ENCODE data around the gene SNPH. TPM values are rescaled to one million over a fixed set of nuclear protein-coding genes. Genes with fewer than 3 reads are reported as not detected.
A peak's percentile ranks its signal among the peaks of the same experiment; 100 is the strongest.

The SNPH gene
- total and polyA plus RNA-seq, 5 donors from 2014 or later = 0.97 to 7.5 (median 3.5) TPM

DNA sequence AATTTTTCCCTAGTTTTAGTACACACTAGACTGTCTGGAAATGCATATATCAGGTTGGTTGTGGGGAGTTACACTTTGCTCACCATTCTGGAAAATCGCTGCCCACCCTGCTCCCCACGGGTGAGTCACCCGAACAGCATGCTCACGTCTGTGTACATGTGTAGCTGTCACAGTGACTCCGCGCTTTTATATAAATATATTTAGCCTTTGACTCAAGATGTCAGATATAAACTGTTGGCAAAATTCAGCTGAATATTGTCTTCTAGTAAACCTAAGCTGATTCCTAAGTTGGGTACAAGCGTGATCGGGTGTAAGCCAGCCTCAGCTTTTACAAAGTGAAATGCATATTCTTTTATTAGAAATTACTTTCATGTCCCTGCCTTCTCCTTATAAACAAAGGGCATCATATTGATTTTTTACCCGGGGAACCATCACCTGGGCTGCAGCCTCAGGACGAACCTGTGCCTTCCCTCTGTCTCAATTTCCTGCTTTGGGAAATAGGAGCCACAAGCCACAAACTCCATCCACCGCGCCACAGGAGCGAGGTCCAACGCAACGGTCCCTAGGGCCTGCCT, 58.6 kb downstream of the SNPH start:
- H3K27me3 ChIP-seq (ENCODE audit: control insufficient read depth, insufficient read depth, low read length) = no peaks in the 10 kb centered on the region
- H3K9me3 ChIP-seq (ENCODE audit: control insufficient read depth in 2 of 2, low read length in 2 of 2) = no peaks in the 10 kb centered on the region
- H3K36me3 ChIP-seq (ENCODE audit: control insufficient read depth, insufficient read depth, low read length) = no peaks in the 10 kb centered on the region
- H3K4me3 ChIP-seq (ENCODE audit: low read depth, low read length) = peak overlapping the region; percentile 70
- H3K9me3 Mint-ChIP-seq = peaks cover 0 to 2% (median 0%) of the 10 kb centered on the region in 7 donors
- peaks cover 7 to 17% (median 10%) of the 10 kb centered on the region in 4 donors for H3K4me1 Mint-ChIP-seq
- H3K4me3 Mint-ChIP-seq = no peak overlapping the region
- H3K27me3 Mint-ChIP-seq = no peaks in the 10 kb centered on the region
- peaks cover 5% of the 10 kb centered on the region for H3K36me3 Mint-ChIP-seq
- DNase-seq (peak in 1 of 3 donors; percentile 30), ATAC-seq (ENCODE audit: low read depth in 2 of 2) (no peak)
- H3K4me1 ChIP-seq (ENCODE audit: control insufficient read depth, insufficient read depth, low read length, poor library complexity, severe bottlenecking) = peaks cover 31% of the 10 kb centered on the region
- H3K27ac Mint-ChIP-seq = peak overlapping the region in 1 of 3 donors; percentile 28
- peak overlapping the region; percentile 95 for H3K27ac ChIP-seq (ENCODE audit: insufficient read depth, low read length, poor library complexity, severe bottlenecking)

DNA sequence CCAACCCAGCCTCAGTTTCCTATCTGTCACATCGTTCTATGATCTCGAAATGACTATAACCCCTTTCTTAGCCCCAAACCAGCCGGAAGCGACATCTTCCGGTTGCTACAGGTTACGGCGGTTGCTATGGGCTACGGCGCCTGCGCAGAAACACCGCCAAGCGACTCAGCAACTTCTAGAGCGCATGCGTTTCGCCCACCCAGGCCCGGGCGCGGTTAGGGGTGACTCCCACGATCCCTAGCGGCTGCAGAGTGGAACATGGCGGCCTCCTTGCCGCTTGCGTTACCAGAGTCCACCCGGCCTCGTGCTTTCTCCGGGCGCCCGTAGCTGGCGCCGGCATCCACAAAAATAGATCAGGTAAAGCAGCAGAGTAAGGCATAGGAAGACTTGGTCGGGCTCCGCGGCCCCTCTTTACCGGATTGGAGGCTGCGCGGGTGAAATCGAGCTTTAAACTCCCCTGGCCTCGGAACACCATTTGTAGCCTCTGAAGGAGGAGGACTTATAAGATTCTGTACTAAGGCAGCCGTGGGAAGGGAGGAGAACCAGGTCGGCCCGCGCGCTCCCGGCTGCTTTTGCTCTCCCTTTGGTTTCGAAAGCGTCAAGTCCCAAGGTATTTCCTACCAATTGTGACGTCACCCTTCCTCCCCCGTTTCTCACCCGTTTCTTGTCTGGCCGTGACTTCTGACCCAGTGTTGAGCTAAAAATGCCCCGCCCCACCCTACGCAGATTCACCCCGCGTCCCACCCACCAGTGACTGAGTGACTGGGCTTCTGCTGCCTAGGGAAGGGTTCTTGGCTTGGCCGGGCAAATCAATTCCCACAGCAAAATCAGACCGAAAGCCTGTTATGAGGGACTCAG, 59.3 kb downstream of the SNPH start:
- ATAC-seq (ENCODE audit: low read depth in 2 of 2) (peak; percentile 88 to 89), DNase-seq (peak; percentile 98 to 99 (median 99))
- Histone ChIP-seq H3K36me3 (ENCODE audit: control insufficient read depth, insufficient read depth, low read length) (no peaks in the 10 kb centered on the region), H3K4me1 (ENCODE audit: control insufficient read depth, insufficient read depth, low read length, poor library complexity, severe bottlenecking) (peaks cover 31% of the 10 kb centered on the region), H3K27ac (ENCODE audit: insufficient read depth, low read length, poor library complexity, severe bottlenecking) (peak overlapping the region; percentile 95), H3K27me3 (ENCODE audit: control insufficient read depth, insufficient read depth, low read length) (no peaks in the 10 kb centered on the region), H3K9me3 (ENCODE audit: control insufficient read depth in 2 of 2, low read length in 2 of 2) (no peaks in the 10 kb centered on the region), H3K4me3 (ENCODE audit: low read depth, low read length) (peak overlapping the region; percentile 78)
- Mint-ChIP-seq H3K4me1 (peaks cover 13 to 21% (median 17%) of the 10 kb centered on the region in 4 donors), H3K36me3 (peaks cover 5% of the 10 kb centered on the region), H3K4me3 (no peak overlapping the region), H3K9me3 (peaks cover 0 to 2% (median 0%) of the 10 kb centered on the region in 7 donors), H3K27ac (no peak overlapping the region), H3K27me3 (no peaks in the 10 kb centered on the region)

DNA sequence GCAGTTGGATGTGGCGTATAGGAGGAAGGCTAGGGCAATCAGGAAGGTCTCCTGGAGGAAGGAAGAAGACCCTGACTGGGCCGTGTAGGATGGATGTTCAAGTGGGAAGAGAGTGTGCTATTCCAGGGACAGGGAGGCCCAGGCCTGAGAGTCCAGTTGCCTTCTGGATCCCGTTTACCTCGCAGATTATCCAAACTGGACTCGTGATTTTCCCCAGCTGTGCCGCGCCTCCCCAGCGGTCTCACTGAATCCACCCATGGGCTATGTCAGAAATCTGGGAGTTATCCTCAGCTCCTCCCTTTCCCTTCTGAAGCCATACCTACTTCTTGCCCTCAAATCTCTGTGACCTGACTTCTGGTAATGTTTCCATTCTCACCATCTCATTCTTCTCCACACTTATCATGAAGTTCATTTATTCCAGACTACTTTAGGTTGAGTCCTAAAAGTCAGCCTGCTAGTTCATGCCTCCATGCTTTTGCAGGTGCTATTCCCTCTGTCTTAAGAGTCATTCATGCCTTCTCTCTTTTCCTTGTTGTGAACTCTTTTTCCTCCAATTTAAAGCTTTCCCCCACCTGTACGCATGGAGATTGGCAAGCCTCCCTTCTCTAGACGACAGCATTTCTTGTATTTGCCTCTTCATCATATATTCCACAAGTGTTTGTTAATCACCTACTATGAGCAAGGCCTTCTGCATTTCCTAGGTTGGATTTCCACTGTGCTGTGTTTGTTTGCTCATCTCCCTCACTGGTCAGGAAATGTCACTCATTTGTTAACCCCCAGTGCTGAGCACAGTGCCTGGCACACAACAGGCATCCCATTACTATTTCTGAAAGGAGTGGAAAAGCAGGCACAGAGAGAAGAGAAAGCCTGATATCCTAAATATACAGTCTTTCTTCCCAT, 60.2 kb downstream of the SNPH start:
- Histone ChIP-seq H3K27ac (ENCODE audit: insufficient read depth, low read length, poor library complexity, severe bottlenecking) (peak overlapping the region; percentile 95), H3K4me1 (ENCODE audit: control insufficient read depth, insufficient read depth, low read length, poor library complexity, severe bottlenecking) (peaks cover 31% of the 10 kb centered on the region), H3K9me3 (ENCODE audit: control insufficient read depth in 2 of 2, low read length in 2 of 2) (no peaks in the 10 kb centered on the region), H3K4me3 (ENCODE audit: low read depth, low read length) (peak overlapping the region; percentile 78), H3K36me3 (ENCODE audit: control insufficient read depth, insufficient read depth, low read length) (no peaks in the 10 kb centered on the region), H3K27me3 (ENCODE audit: control insufficient read depth, insufficient read depth, low read length) (no peaks in the 10 kb centered on the region)
- Mint-ChIP-seq H3K4me1 (peaks cover 13 to 27% (median 24%) of the 10 kb centered on the region in 4 donors), H3K4me3 (no peak overlapping the region), H3K27me3 (no peaks in the 10 kb centered on the region), H3K36me3 (peaks cover 8% of the 10 kb centered on the region), H3K9me3 (peaks cover 0 to 2% (median 0%) of the 10 kb centered on the region in 7 donors), H3K27ac (no peak overlapping the region)
- DNase-seq (no peak), ATAC-seq (ENCODE audit: low read depth in 2 of 2) (no peak)

DNA sequence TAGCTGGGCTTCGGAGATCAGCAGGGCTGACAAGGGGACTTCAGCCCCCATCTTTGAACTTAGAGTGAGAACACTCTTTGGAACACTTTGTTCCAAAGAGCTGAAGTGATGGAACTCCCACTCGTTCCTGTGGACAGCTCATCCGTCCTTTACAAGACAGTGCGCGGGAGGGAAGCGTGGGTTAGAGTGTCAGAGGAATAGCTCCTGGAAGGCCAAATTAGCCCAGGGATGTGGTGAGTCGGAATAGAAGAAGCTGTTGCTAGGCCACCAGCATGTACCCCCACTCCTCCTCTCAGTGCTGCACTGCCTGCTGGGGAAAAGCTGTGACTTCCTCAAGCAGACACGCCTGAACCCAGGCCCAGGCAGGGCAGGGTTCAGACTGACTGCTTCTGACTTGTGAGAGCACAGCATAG, 61.2 kb downstream of the SNPH start:
- Histone ChIP-seq H3K9me3 (ENCODE audit: control insufficient read depth in 2 of 2, low read length in 2 of 2) (no peaks in the 10 kb centered on the region), H3K36me3 (ENCODE audit: control insufficient read depth, insufficient read depth, low read length) (peaks cover 5% of the 10 kb centered on the region), H3K27ac (ENCODE audit: insufficient read depth, low read length, poor library complexity, severe bottlenecking) (peak overlapping the region; percentile 95), H3K4me3 (ENCODE audit: low read depth, low read length) (no peak overlapping the region), H3K4me1 (ENCODE audit: control insufficient read depth, insufficient read depth, low read length, poor library complexity, severe bottlenecking) (peaks cover 31% of the 10 kb centered on the region), H3K27me3 (ENCODE audit: control insufficient read depth, insufficient read depth, low read length) (no peaks in the 10 kb centered on the region)
- ATAC-seq (ENCODE audit: low read depth in 2 of 2) (no peak), DNase-seq (peak in 1 of 3 donors; percentile 31)
- no peaks in the 10 kb centered on the region for H3K27me3 Mint-ChIP-seq
- peak overlapping the region in 1 of 3 donors; percentile 88 for H3K27ac Mint-ChIP-seq
- H3K9me3 Mint-ChIP-seq = no peaks in the 10 kb centered on the region
- H3K36me3 Mint-ChIP-seq = peaks cover 14% of the 10 kb centered on the region
- H3K4me1 Mint-ChIP-seq = peaks cover 13 to 36% (median 29%) of the 10 kb centered on the region in 4 donors
- H3K4me3 Mint-ChIP-seq = peak overlapping the region in 2 of 4 donors; percentile 26 to 62

DNA sequence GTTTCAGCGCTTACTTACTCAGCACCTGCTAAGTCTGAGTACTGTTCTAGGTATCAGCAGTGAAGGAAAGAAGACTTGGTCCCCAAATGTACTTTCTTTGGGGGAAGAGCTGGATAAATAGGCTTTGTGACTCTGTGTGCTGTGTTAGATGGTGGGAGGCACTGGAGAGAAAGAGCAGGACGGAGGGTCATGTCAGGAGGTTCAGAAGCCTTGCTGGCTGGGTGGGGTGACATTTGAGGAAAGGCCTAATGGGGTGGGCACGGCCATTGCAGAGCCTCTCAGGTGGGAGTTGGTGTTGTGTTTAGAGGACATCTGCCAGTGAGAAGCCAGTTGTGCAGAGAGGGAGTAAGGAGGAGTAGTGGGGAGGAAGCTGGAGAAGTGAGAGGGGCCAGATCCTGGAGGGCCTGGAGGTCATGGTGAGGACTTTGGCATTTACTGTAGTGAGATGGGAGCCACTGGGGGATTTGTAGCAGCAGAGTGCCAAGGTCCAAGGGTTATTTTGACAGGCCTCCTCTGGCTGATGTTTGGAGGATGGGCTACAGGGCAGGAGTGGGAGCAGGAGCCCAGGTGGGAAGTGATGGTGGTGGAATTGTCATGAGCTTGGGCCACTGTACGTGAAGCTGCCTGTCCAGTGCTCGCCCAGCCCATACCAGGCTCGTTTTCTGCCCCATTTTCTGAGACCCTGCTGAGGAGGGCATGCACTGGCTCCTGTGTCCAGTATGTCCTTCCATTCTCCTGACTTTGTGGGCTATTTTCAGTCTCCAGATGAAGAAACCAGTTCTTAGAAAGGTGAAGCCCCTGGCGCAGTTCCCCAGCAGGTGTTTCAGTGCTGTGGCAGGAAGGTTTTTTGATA, 62.0 kb downstream of the SNPH start:
- peaks cover 13 to 40% (median 30%) of the 10 kb centered on the region in 4 donors for H3K4me1 Mint-ChIP-seq
- DNase-seq (no peak), ATAC-seq (ENCODE audit: low read depth in 2 of 2) (no peak)
- H3K27ac ChIP-seq (ENCODE audit: insufficient read depth, low read length, poor library complexity, severe bottlenecking) = no peak overlapping the region
- peaks cover 8% of the 10 kb centered on the region for H3K36me3 ChIP-seq (ENCODE audit: control insufficient read depth, insufficient read depth, low read length)
- H3K4me3 Mint-ChIP-seq = peak overlapping the region in 3 of 4 donors; percentile 19 to 62 (median 33)
- no peaks in the 10 kb centered on the region for H3K27me3 Mint-ChIP-seq
- H3K36me3 Mint-ChIP-seq = peaks cover 15% of the 10 kb centered on the region
- peaks cover 31% of the 10 kb centered on the region for H3K4me1 ChIP-seq (ENCODE audit: control insufficient read depth, insufficient read depth, low read length, poor library complexity, severe bottlenecking)
- H3K9me3 Mint-ChIP-seq = no peaks in the 10 kb centered on the region
- no peaks in the 10 kb centered on the region for H3K27me3 ChIP-seq (ENCODE audit: control insufficient read depth, insufficient read depth, low read length)
- H3K9me3 ChIP-seq (ENCODE audit: control insufficient read depth in 2 of 2, low read length in 2 of 2) = no peaks in the 10 kb centered on the region
- no peak overlapping the region for H3K4me3 ChIP-seq (ENCODE audit: low read depth, low read length)
- H3K27ac Mint-ChIP-seq = peak overlapping the region; percentile 52 to 84 (median 75)

DNA sequence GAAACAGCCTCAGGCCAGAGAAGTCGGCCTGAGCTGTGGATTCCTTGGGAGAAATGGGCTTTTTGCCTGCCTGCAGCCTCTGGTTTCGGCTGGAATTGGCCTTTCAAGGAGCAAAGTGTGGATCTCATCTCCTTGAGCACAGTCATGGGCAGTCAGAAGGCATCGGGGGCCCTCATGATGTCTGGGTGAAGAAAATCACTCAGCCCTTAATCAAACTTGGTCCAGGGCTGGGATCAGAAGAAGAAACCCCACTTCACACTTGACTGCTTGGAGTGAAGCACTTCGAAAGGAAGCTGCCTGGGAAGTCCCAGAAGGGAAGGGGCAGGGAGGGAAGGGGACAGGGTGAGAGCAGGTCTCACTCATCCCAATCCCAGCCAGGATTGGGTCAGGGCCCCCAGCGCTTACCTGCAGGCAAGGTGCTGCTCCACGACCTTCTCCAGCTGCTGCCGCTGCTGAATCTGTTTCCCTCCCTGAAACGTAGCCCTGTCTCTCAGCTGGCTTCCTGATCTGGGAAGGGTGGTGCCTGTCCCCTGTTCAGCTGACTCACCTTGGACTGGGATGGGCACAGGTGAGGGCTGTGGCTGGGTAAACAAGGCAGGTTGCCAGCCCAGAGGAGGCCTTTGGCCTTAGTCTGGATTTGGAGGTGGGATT, 62.7 kb downstream of the SNPH start, which contains the start of gene SDCBP2:
TSS of gene SDCBP2 (minus strand) at position 460 of the 651 bp plus-strand sequence. CDS start 8,723 bp downstream, outside the sequence.
- no peaks in the 10 kb centered on the region for H3K9me3 ChIP-seq (ENCODE audit: control insufficient read depth in 2 of 2, low read length in 2 of 2)
- no peak for ATAC-seq (ENCODE audit: low read depth in 2 of 2)
- Mint-ChIP-seq H3K9me3 (no peaks in the 10 kb centered on the region), H3K36me3 (peaks cover 15% of the 10 kb centered on the region), H3K4me3 (peak within 1 kb of the TSS; percentile 21 to 81 (median 48)), H3K4me1 (peaks cover 13 to 40% (median 31%) of the 10 kb centered on the region in 4 donors), H3K27ac (peak within 1 kb of the TSS; percentile 52 to 93 (median 58)), H3K27me3 (no peaks in the 10 kb centered on the region)
- H3K4me1 ChIP-seq (ENCODE audit: control insufficient read depth, insufficient read depth, low read length, poor library complexity, severe bottlenecking) = peaks cover 31% of the 10 kb centered on the region
- H3K27ac ChIP-seq (ENCODE audit: insufficient read depth, low read length, poor library complexity, severe bottlenecking) = peak within 1 kb of the TSS; percentile 48
- H3K27me3 ChIP-seq (ENCODE audit: control insufficient read depth, insufficient read depth, low read length) = no peaks in the 10 kb centered on the region
- DNase-seq = no peak
- H3K4me3 ChIP-seq (ENCODE audit: low read depth, low read length) = no peak within 1 kb of the TSS
- peaks cover 12% of the 10 kb centered on the region for H3K36me3 ChIP-seq (ENCODE audit: control insufficient read depth, insufficient read depth, low read length)
